HepG2 (cell line): ENCODE measurements around the gene AMHR2.

Experiments used
- MEF2D ChIP-seq: sonication (generic); formaldehyde crosslinking; IDR thresholded peaks from 2 replicates; pipeline ENCODE4 v1.5.1; 2020; ENCODE audit warnings: mild to moderate bottlenecking, missing genetic modification reagents
- TF ChIP-seq, protein P1 (sequence below): sonication (generic); formaldehyde crosslinking; IDR thresholded peaks from 2 replicates; pipeline ENCODE4 v1.5.0; 2020; ENCODE audit warnings: mild to moderate bottlenecking, missing genetic modification reagents, moderate library complexity

- TF ChIP-seq, protein P1, sequence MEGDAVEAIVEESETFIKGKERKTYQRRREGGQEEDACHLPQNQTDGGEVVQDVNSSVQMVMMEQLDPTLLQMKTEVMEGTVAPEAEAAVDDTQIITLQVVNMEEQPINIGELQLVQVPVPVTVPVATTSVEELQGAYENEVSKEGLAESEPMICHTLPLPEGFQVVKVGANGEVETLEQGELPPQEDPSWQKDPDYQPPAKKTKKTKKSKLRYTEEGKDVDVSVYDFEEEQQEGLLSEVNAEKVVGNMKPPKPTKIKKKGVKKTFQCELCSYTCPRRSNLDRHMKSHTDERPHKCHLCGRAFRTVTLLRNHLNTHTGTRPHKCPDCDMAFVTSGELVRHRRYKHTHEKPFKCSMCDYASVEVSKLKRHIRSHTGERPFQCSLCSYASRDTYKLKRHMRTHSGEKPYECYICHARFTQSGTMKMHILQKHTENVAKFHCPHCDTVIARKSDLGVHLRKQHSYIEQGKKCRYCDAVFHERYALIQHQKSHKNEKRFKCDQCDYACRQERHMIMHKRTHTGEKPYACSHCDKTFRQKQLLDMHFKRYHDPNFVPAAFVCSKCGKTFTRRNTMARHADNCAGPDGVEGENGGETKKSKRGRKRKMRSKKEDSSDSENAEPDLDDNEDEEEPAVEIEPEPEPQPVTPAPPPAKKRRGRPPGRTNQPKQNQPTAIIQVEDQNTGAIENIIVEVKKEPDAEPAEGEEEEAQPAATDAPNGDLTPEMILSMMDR = no peak
- no peak for TF ChIP-seq MEF2D (CRISPR knock-in tag)
Measured at GRCh38 chr12:53388932-53389331, 34.7 kb upstream of the AMHR2 start.
